Measurements from ENCODE around the gene SDK2.
"Not testable (repeated sequence)": the region's sequence is repeated elsewhere in the genome, so short reads cannot be mapped to it uniquely, and the experiment has no call there.

- not testable (repeated sequence) for TF ChIP-seq CTCF (IDR thresholded peaks at IDR 0.05; ENCODE audit: low read depth, low read length, poor library complexity, severe bottlenecking); EZH2phosphoT487 (IDR thresholded peaks at IDR 0.05; ENCODE audit: borderline replicate concordance, low read length)
Observed at GRCh38 chr17:73312887-73313286, 331.4 kb downstream of the SDK2 start.

Data from DOHH2 (cell line).